Measurements from ENCODE around the gene VSIG10.
"Not testable (repeated sequence)": the region's sequence is repeated elsewhere in the genome, so short reads cannot be mapped to it uniquely, and the experiment has no call there.

VSIG10 gene

GRCh38 chr12:118023301-118023860, 80.4 kb downstream of the VSIG10 start:
- DNase-seq, result no peak

GRCh38 chr12:118022728-118023109, 81.1 kb downstream of the VSIG10 start:
- DNase-seq, result no peak

GRCh38 chr12:118022097-118022727, 81.6 kb downstream of the VSIG10 start:
- not testable (repeated sequence) for DNase-seq

GRCh38 chr12:118020036-118020435, 83.8 kb downstream of the VSIG10 start:
- no peak for DNase-seq

- no peak for DNase-seq
Observed at GRCh38 chr12:118017926-118018325, 85.9 kb downstream of the VSIG10 start.

GRCh38 chr12:118016424-118017264, 87.2 kb downstream of the VSIG10 start, which contains the start of gene RFC5:
TSS of gene RFC5 (plus strand) at chr12:118016703. CDS start at chr12:118016828, 125 bp downstream.
- DNase-seq, result peak; percentile 82

GRCh38 chr12:118015944-118016343, 87.9 kb downstream of the VSIG10 start:
- no peak for DNase-seq

GRCh38 chr12:118015306-118015705, 88.5 kb downstream of the VSIG10 start:
- DNase-seq, result no peak

Data from DMS 273 treated with DMSO at 0.1 percent for 48 hours (cell line).